K562 (cell line): ENCODE measurements around the gene LRRK1. TPM values are rescaled to one million over a fixed set of nuclear protein-coding genes. Genes with fewer than 3 reads are reported as not detected.

ENCODE experiments used
- ATAC-seq: fragments of 200-7000 bp; cut with Tn5 transposase; 3 replicates; pipeline ENCODE4 v1.9.1; 2020; ENCODE audit warnings: moderate library complexity
- BruUV-seq: library from RNA; stranded (reverse); fragments of 400-500 nt; replicated peaks from 2 replicates; lab custom pipeline; 2021; lab: Mats Ljungman, UMichigan
- CTCF ChIA-PET: fragments of 300-600 bp; formaldehyde crosslinking; extraction: SDS; loops from one replicate; lab custom pipeline; 2021; ENCODE audit warnings: low intra/inter-chr PET ratio; lab: Yijun Ruan, JAX
- POLR2A ChIA-PET: fragments of 300-600, 350-650 bp; sonication (Branson Sonifier 250); formaldehyde crosslinking; extraction: SDS; loops from one replicate; lab custom pipeline; 2021; ENCODE audit warnings: antibody characterized with exemption, inconsistent platforms; lab: Yijun Ruan, JAX
- DNase-seq, 4 experiments: peaks; one replicate each; pipeline versions ENCODE4 v3.0.0 to v3.0.0-alpha.2; 2011 to 2018; ENCODE audit warnings: low spot score in 3 of 4, mixed read lengths in 3 of 4; ENCODE audit errors: extremely low read depth in 1 of 4
- FAIRE-seq: peaks from 2 replicates; lab custom pipeline; 2011; peaks lifted over from hg19 to GRCh38; lab: Jason Lieb, UNC
- H2AFZ ChIP-seq: 2 replicates; pipeline ENCODE4 v1.6.0; 2011; ENCODE audit warnings: low read depth, low read length, control low read depth, inconsistent platforms
- H3K27ac ChIP-seq: fragments of 200-600 bp; 3 replicates; pipeline ENCODE4 v1.8.0; 2011; ENCODE audit warnings: low read depth, mild to moderate bottlenecking, control low read depth, inconsistent platforms, low read length, moderate library complexity, mixed read lengths; ENCODE audit errors: extremely low read depth
- H3K27me3 ChIP-seq, 2 experiments: fragments of 300-600 bp in 1 of 2; 2 replicates in 1 of 2; 3 replicates in 1 of 2; pipeline versions ENCODE4 v1.6.0 to v1.8.0; 2011; ENCODE audit warnings: inconsistent platforms in 2 of 2, low read length in 2 of 2, mild to moderate bottlenecking in 1 of 2, mixed read lengths in 1 of 2, moderate library complexity in 1 of 2; ENCODE audit not compliant: control insufficient read depth in 2 of 2, insufficient read depth in 2 of 2
- H3K36me3 ChIP-seq: fragments of 300-600 bp; 3 replicates; pipeline ENCODE4 v1.8.0; 2011; ENCODE audit warnings: mild to moderate bottlenecking, low read length, inconsistent platforms; ENCODE audit not compliant: control insufficient read depth, insufficient read depth
- H3K4me1 ChIP-seq, 2 experiments: fragments of 200-600 bp in 1 of 2; replicated peaks in 1 of 2; 2 replicates in 1 of 2; 3 replicates in 1 of 2; pipeline versions ENCODE4 v1.5.1 to v1.8.0; 2011; ENCODE audit warnings: inconsistent platforms in 2 of 2, low read length in 2 of 2, mild to moderate bottlenecking in 1 of 2, mixed read lengths in 1 of 2, moderate library complexity in 1 of 2; ENCODE audit not compliant: control insufficient read depth in 2 of 2, insufficient read depth in 2 of 2
- H3K4me2 ChIP-seq: 2 replicates; pipeline ENCODE4 v1.6.1; 2011; ENCODE audit warnings: low read length, control low read depth, inconsistent platforms, mixed read lengths; ENCODE audit not compliant: insufficient read depth
- H3K4me3 ChIP-seq: fragments of 200-600 bp; sonication (generic), shearing (Covaris generic); 2 replicates; pipeline ENCODE4 v1.5.1; 2016; ENCODE audit warnings: control low read depth, inconsistent platforms
- H3K79me2 ChIP-seq: fragments of 200-600 bp; 3 replicates; pipeline ENCODE4 v1.8.0; 2011; ENCODE audit warnings: low read length, inconsistent platforms; ENCODE audit not compliant: control insufficient read depth, insufficient read depth
- H3K9ac ChIP-seq, 2 experiments: 2 replicates each; pipeline versions ENCODE4 v1.6.0 to v1.6.1; 2011; ENCODE audit warnings: low read depth in 2 of 2, low read length in 2 of 2, control low read depth in 1 of 2, inconsistent platforms in 1 of 2, mild to moderate bottlenecking in 1 of 2, mixed read lengths in 1 of 2; ENCODE audit not compliant: insufficient read depth in 1 of 2
- H3K9me1 ChIP-seq: one replicate; pipeline ENCODE4 v1.6.0; 2011; ENCODE audit warnings: inconsistent platforms, mild to moderate bottlenecking, low read length, moderate library complexity; ENCODE audit not compliant: control insufficient read depth, insufficient read depth
- H3K9me3 ChIP-seq: replicated peaks from 2 replicates; pipeline ENCODE4 v1.5.1; 2011; ENCODE audit warnings: low read depth, low read length, inconsistent platforms; ENCODE audit not compliant: control insufficient read depth, insufficient read depth
- H4K20me1 ChIP-seq: replicated peaks from 2 replicates; pipeline ENCODE4 v1.6.1; 2011; ENCODE audit warnings: low read length, inconsistent platforms, mixed read lengths; ENCODE audit not compliant: control insufficient read depth, insufficient read depth
- ESRRB ChIP-seq: fragments of 250-450 bp; sonication (Bioruptor Pico); IDR thresholded peaks from 2 replicates; pipeline ENCODE4 v1.5.0; 2020; ENCODE audit warnings: mild to moderate bottlenecking, moderate library complexity, borderline replicate concordance
- MEF2D ChIP-seq: conservative IDR thresholded peaks from 2 replicates; pipeline ENCODE4 v1.6.1; 2016; ENCODE audit warnings: low read depth, missing genetic modification characterization, missing compliant biosample characterization
- TOE1 ChIP-seq, 2 experiments: fragments of 450-650 bp in 1 of 2; sonication (generic) in 1 of 2; formaldehyde crosslinking in 1 of 2; IDR thresholded peaks; 2 replicates each; pipeline versions ENCODE4 v1.7.1 to v1.8.0; 2016 to 2022; ENCODE audit warnings: borderline replicate concordance in 2 of 2, mild to moderate bottlenecking in 2 of 2, antibody characterized with exemption in 1 of 2, inconsistent platforms in 1 of 2, low read depth in 1 of 2, missing genetic modification reagents in 1 of 2, moderate library complexity in 1 of 2
- WGBS: fragments of 100-300 bp; shearing (Covaris generic); methylation state at CpG from one replicate; pipeline ENCODE4 v1.1.6; 2016; ENCODE audit warnings: low coverage, mixed read lengths; ENCODE audit not compliant: insufficient coverage; ENCODE audit errors: missing lambda C conversion rate; 5-methylcytosine and 5-hydroxymethylcytosine counted together
- in situ Hi-C: fragments of 300-500 bp; cut with MboI; formaldehyde crosslinking; loops from 4 replicates; pipeline ENCODE4 v1.15.0; 2018; ENCODE audit warnings: inconsistent platforms, mixed read lengths
- intact Hi-C: fragments of 100-400 bp; cut with micrococcal nuclease; formaldehyde crosslinking; loops from 2 replicates; pipeline ENCODE4 v1.14.2; 2022
- polyA plus RNA-seq, 8 experiments: library from polyadenylated mRNA; depleted of rRNA in 4 of 8; stranded (reverse) in 5 of 8; unstranded in 3 of 8; fragments of >200 nt; fragmentation: Nextera tagmentation in 2 of 8; fragmentation: Illumina TruSeq in 1 of 8; extraction: Ambion mirVana in 2 of 8; extraction: Trizol in 1 of 8; gene quantifications; 2 replicates each; pipeline versions ENCODE4 v1.2.1 to v1.2.3, GENCODE V29; 2011 to 2014; ENCODE audit warnings: inconsistent platforms in 1 of 8, missing spikeins in 1 of 8
- total RNA-seq, 7 experiments: library from RNA; depleted of rRNA in 6 of 7; stranded (reverse); fragments of >200 nt in 6 of 7; fragmentation: Illumina TruSeq in 2 of 7; extraction: Trizol in 2 of 7; gene quantifications; 2 replicates each; pipeline versions ENCODE4 v1.2.1 to v1.2.3, GENCODE V29; 2011 to 2021; ENCODE audit warnings: low replicate concordance in 1 of 7
- TF ChIP-seq, protein P1 (sequence below): fragments of 450-650 bp; IDR thresholded peaks from 2 replicates; pipeline ENCODE4 v1.7.1; 2018; ENCODE audit warnings: mild to moderate bottlenecking, low read depth; ENCODE audit not compliant: partially characterized antibody

Gene LRRK1
- total and polyA plus RNA-seq, 9 of the 15 experiments (the other 6 are each of a cell fraction or from before 2014, with no cell fraction given): 0.01 to 1.5 (median 0.11) TPM

GRCh38 chr15:100878130-100878529 is 41.0 kb upstream of the LRRK1 start:
- Histone ChIP-seq H3K9me1 (no peaks in the 10 kb centered on the region), H2AFZ (no peak overlapping the region), H3K36me3 (no peaks in the 10 kb centered on the region), H3K4me3 (no peak overlapping the region), H3K4me1 (no peaks in the 10 kb centered on the region), H3K9ac (no peak overlapping the region), H4K20me1 (no peaks in the 10 kb centered on the region; the same call in 1 of the 2 replicates), H3K4me2 (no peak overlapping the region), H3K9me3 (no peaks in the 10 kb centered on the region), H3K79me2 (no peaks in the 10 kb centered on the region), H3K27me3 (peaks cover 3 to 35% of the 10 kb centered on the region in 2 experiments; a peak in 4 of 5 replicates), H3K27ac (no peak overlapping the region)
- no peak for DNase-seq
- intact Hi-C loops (no loop called here), in situ Hi-C loops (no loop called here)
- TF ChIP-seq, protein P1, sequence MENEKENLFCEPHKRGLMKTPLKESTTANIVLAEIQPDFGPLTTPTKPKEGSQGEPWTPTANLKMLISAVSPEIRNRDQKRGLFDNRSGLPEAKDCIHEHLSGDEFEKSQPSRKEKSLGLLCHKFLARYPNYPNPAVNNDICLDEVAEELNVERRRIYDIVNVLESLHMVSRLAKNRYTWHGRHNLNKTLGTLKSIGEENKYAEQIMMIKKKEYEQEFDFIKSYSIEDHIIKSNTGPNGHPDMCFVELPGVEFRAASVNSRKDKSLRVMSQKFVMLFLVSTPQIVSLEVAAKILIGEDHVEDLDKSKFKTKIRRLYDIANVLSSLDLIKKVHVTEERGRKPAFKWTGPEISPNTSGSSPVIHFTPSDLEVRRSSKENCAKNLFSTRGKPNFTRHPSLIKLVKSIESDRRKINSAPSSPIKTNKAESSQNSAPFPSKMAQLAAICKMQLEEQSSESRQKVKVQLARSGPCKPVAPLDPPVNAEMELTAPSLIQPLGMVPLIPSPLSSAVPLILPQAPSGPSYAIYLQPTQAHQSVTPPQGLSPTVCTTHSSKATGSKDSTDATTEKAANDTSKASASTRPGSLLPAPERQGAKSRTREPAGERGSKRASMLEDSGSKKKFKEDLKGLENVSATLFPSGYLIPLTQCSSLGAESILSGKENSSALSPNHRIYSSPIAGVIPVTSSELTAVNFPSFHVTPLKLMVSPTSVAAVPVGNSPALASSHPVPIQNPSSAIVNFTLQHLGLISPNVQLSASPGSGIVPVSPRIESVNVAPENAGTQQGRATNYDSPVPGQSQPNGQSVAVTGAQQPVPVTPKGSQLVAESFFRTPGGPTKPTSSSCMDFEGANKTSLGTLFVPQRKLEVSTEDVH: no peak
- TF ChIP-seq MEF2D (no peak), ESRRB (CRISPR knock-in tag) (no peak), TOE1 (IDR thresholded peaks at IDR 0.05; ENCODE audit: borderline replicate concordance) (no peak), TOE1 (CRISPR knock-in tag; IDR thresholded peaks at IDR 0.05; ENCODE audit: borderline replicate concordance, low read depth) (no peak)
- ChIA-PET POLR2A (no interaction called here), CTCF (no interaction called here)
- ATAC-seq: no peak
- no TSS peak for BruUV-seq
- FAIRE-seq: no peak
- WGBS: 0% methylated on average over 11 of the region's 11 CpGs
